Neural progenitor cell (in vitro differentiated cells): ENCODE data around the gene SLX9. TPM values are rescaled to one million over a fixed set of nuclear protein-coding genes. Genes with fewer than 3 reads are reported as not detected.
A peak's percentile ranks its signal among the peaks of the same experiment; 100 is the strongest.

ENCODE experiments used
- DNase-seq: peaks from one replicate; pipeline ENCODE4 v3.0.0-alpha.2; 2016; ENCODE audit warnings: low spot score
- H2AFZ ChIP-seq: fragments of 200-600 bp; sonication (generic); replicated peaks from 2 replicates; pipeline ENCODE4 v1.6.1; 2016; ENCODE audit warnings: antibody characterized with exemption
- H3F3A ChIP-seq: fragments of 200-600 bp; sonication (generic); 2 replicates; pipeline ENCODE4 v1.6.1; 2016; ENCODE audit warnings: antibody characterized with exemption, low read depth
- H3K27ac ChIP-seq: fragments of 200-600 bp; sonication (generic); 2 replicates; pipeline ENCODE4 v1.5.1; 2016; ENCODE audit warnings: mild to moderate bottlenecking
- H3K27me3 ChIP-seq: fragments of 200-600 bp; sonication (generic); 2 replicates; pipeline ENCODE4 v1.6.1; 2016; ENCODE audit warnings: mild to moderate bottlenecking, moderate library complexity
- H3K36me3 ChIP-seq: fragments of 200-600 bp; sonication (generic); 2 replicates; pipeline ENCODE4 v1.5.1; 2016
- H3K4me1 ChIP-seq: fragments of 200-600 bp; sonication (generic); 2 replicates; pipeline ENCODE4 v1.6.1; 2016; ENCODE audit warnings: mixed run types
- H3K4me2 ChIP-seq: fragments of 200-600 bp; sonication (generic); 2 replicates; pipeline ENCODE4 v1.6.1; 2016
- H3K4me3 ChIP-seq: fragments of 200-600 bp; sonication (generic); 2 replicates; pipeline ENCODE4 v1.5.1; 2016
- H3K79me2 ChIP-seq: fragments of 200-600 bp; sonication (generic); 2 replicates; pipeline ENCODE4 v1.6.1; 2016; ENCODE audit warnings: low read depth
- H3K9ac ChIP-seq: fragments of 200-600 bp; sonication (generic); 2 replicates; pipeline ENCODE4 v1.6.1; 2016
- H3K9me3 ChIP-seq: fragments of 200-600 bp; sonication (generic); 2 replicates; pipeline ENCODE4 v1.5.1; 2016; ENCODE audit warnings: low read depth
- H4K20me1 ChIP-seq: fragments of 200-600 bp; sonication (generic); 2 replicates; pipeline ENCODE4 v1.6.1; 2016; ENCODE audit warnings: low read depth
- H3K27ac Mint-ChIP-seq: 3 replicates; pipeline ENCODE4 v1.8.0; 2021; ENCODE audit warnings: mixed read lengths
- H3K27me3 Mint-ChIP-seq: 2 replicates; pipeline ENCODE4 v1.8.0; 2022; ENCODE audit warnings: low read depth, mild to moderate bottlenecking, inconsistent platforms, moderate library complexity, mixed read lengths; ENCODE audit not compliant: insufficient read depth
- H3K36me3 Mint-ChIP-seq: 3 replicates; pipeline ENCODE4 v1.8.0; 2021; ENCODE audit warnings: mixed read lengths
- H3K4me1 Mint-ChIP-seq: 3 replicates; pipeline ENCODE4 v1.8.0; 2021; ENCODE audit warnings: mixed read lengths
- H3K4me3 Mint-ChIP-seq: 3 replicates; pipeline ENCODE4 v1.8.0; 2021; ENCODE audit warnings: mild to moderate bottlenecking, moderate library complexity, mixed read lengths
- H3K9me3 Mint-ChIP-seq: 3 replicates; pipeline ENCODE4 v1.8.0; 2020; ENCODE audit warnings: mixed read lengths
- CTCF ChIP-seq: fragments of 200-600 bp; sonication (generic); IDR thresholded peaks from 2 replicates; pipeline ENCODE4 v1.5.1; 2017; ENCODE audit warnings: antibody characterized with exemption, mild to moderate bottlenecking
- EZH2 ChIP-seq: fragments of 200-600 bp; sonication (generic); IDR thresholded peaks from 2 replicates; pipeline ENCODE4 v1.6.1; 2017; ENCODE audit warnings: antibody characterized with exemption, mild to moderate bottlenecking, moderate library complexity
- EZH2phosphoT487 ChIP-seq: fragments of 200-600 bp; sonication (generic); IDR thresholded peaks from 2 replicates; pipeline ENCODE4 v1.6.1; 2017; ENCODE audit warnings: antibody characterized with exemption
- total RNA-seq: library from RNA; depleted of rRNA; stranded (reverse); fragments of >200 nt; gene quantifications from 2 replicates; pipeline ENCODE4 v1.2.3, GENCODE V29; 2015; ENCODE audit warnings: low replicate concordance

The SLX9 gene
- total RNA-seq, 1 donor from 2014 or later: 4.7 TPM

DNA sequence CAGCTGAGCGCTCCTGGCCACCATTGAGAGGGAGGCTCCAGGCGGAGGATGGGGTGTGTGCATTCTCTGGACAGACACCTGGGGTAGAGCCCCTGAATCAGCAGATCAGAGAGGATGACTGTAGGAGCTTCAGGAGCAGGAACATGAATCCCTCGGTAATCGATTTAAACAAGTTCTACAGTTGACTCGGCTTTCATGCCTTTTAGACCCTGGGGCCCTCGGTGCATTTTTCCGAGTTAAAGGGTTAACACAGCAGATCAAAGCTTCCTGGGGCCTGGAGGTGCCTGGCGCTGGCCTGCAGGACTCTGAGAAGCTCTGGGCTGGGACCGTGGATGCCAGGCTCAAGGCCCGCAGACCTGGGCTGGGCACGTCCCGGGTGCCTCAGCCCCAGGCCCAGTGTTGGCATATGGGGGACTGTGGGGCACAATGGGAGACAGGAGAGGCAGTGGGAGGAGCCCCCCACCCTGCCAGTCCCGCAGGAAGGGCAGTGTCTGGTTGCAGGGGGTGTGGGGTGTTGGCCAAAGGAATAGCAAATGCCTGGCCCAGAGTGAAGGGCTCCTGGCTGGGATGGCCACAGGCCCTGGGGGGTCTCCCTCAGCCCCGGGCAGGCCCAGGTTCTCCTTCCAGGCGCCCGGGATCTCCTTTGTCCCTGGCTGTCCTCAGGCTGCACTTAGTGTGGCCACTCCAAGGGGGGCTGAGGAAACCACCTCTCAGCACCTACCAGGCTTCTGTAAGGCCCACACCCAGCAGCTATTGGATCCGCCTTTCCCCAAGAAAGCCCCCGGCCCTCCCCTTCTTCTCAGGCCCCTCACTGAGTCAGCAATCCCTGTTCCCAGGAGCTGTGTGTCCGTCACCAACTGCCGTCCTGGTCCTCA, 40.1 kb downstream of the SLX9 start:
- H3K4me3 Mint-ChIP-seq: no peak overlapping the region
- peaks cover 9% of the 10 kb centered on the region for H4K20me1 ChIP-seq
- H3K4me1 Mint-ChIP-seq: peaks cover 15% of the 10 kb centered on the region
- no peak for TF ChIP-seq CTCF
- TF ChIP-seq EZH2: no peak
- TF ChIP-seq EZH2phosphoT487: no peak
- H3K27ac Mint-ChIP-seq: peak overlapping the region; percentile 63
- no peak for DNase-seq
- H3K36me3 ChIP-seq: no peaks in the 10 kb centered on the region
- peaks cover 2% of the 10 kb centered on the region for H3K27me3 Mint-ChIP-seq
- H3F3A ChIP-seq: no peaks in the 10 kb centered on the region
- no peaks in the 10 kb centered on the region for H3K79me2 ChIP-seq
- no peaks in the 10 kb centered on the region for H3K9me3 ChIP-seq
- no peaks in the 10 kb centered on the region for H3K36me3 Mint-ChIP-seq
- peak overlapping the region; percentile 46 for H3K27ac ChIP-seq
- H3K27me3 ChIP-seq: no peaks in the 10 kb centered on the region
- H3K4me3 ChIP-seq: no peak overlapping the region
- H2AFZ ChIP-seq: no peak overlapping the region
- H3K4me2 ChIP-seq: no peak overlapping the region
- H3K9ac ChIP-seq: no peak overlapping the region
- H3K9me3 Mint-ChIP-seq: no peaks in the 10 kb centered on the region
- H3K4me1 ChIP-seq: peaks cover 9% of the 10 kb centered on the region

DNA sequence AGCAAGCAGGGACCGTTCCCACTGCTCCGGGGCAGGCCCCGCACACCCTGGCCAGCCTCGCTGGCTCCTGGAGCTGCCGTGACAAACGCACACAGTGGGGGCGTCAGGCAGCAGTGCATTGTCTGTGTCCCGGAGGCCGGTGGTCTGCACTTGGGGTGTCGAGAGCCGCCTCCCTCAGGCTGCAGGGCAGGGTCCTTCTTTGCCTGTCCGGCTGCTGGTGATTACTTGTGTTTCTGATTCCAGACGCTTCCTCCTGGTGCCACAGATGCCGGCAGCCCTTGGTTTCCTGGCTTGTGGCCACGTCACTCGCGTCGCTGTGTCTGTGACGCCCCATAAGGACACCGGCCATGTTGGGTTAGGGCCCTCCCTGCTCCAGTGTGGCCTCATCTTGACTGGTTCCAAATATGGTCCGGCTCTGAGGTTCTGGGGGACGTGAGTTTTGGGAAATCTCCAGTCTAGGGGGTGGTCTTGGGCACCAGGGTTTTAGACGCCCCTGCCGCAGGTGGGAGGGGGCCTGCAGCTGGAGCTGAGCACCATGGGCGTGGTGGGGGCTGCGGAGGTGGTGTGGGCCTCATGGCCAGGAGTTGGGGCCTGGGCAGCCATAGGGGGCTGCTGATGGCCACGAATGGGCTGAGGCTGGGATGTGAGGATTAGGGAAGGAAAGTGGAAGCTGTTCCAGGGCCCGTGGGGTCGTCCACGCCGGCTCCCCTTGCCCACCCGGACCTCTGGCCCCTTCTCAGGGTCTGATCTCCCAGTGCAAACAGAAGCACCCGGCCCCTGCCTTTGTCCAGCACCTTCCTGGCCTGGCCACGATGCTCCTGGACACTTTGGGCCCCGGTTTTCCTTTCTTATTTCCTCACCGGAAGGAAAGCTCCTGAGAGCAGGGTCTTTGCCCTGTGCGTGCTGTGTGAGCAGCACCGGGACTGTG, 41.0 kb downstream of the SLX9 start:
- H3K4me2 ChIP-seq: no peak overlapping the region
- peak overlapping the region; percentile 29 for H3K27ac ChIP-seq
- H3K4me3 ChIP-seq: no peak overlapping the region
- Mint-ChIP-seq H3K27ac (peak overlapping the region; percentile 92), H3K4me1 (peaks cover 15% of the 10 kb centered on the region), H3K36me3 (no peaks in the 10 kb centered on the region), H3K27me3 (peaks cover 2% of the 10 kb centered on the region), H3K4me3 (no peak overlapping the region), H3K9me3 (no peaks in the 10 kb centered on the region)
- no peak overlapping the region for H3K9ac ChIP-seq
- no peak for DNase-seq
- no peaks in the 10 kb centered on the region for H3K36me3 ChIP-seq
- TF ChIP-seq EZH2: no peak
- TF ChIP-seq EZH2phosphoT487: no peak
- no peak for TF ChIP-seq CTCF
- H3K27me3 ChIP-seq: no peaks in the 10 kb centered on the region
- no peaks in the 10 kb centered on the region for H3K9me3 ChIP-seq
- H2AFZ ChIP-seq: no peak overlapping the region
- H3K79me2 ChIP-seq: no peaks in the 10 kb centered on the region
- H4K20me1 ChIP-seq: peaks cover under 1% of the 10 kb centered on the region
- no peaks in the 10 kb centered on the region for H3F3A ChIP-seq
- peaks cover 10% of the 10 kb centered on the region for H3K4me1 ChIP-seq

GRCh38 chr21:44982558-44983250, 42.9 kb downstream of the SLX9 start:
- no peaks in the 10 kb centered on the region for H3K9me3 ChIP-seq
- Mint-ChIP-seq H3K27ac (no peak overlapping the region), H3K36me3 (no peaks in the 10 kb centered on the region), H3K4me1 (peaks cover 15% of the 10 kb centered on the region), H3K4me3 (no peak overlapping the region), H3K27me3 (peaks cover 2% of the 10 kb centered on the region), H3K9me3 (no peaks in the 10 kb centered on the region)
- no peak for DNase-seq
- no peaks in the 10 kb centered on the region for H3F3A ChIP-seq
- H3K79me2 ChIP-seq: no peaks in the 10 kb centered on the region
- no peaks in the 10 kb centered on the region for H3K36me3 ChIP-seq
- no peak overlapping the region for H2AFZ ChIP-seq
- TF ChIP-seq EZH2 (no peak), CTCF (no peak), EZH2phosphoT487 (no peak)
- no peak overlapping the region for H3K4me3 ChIP-seq
- no peaks in the 10 kb centered on the region for H3K27me3 ChIP-seq
- H3K9ac ChIP-seq: no peak overlapping the region
- no peaks in the 10 kb centered on the region for H4K20me1 ChIP-seq
- no peak overlapping the region for H3K27ac ChIP-seq
- H3K4me2 ChIP-seq: no peak overlapping the region
- peaks cover 10% of the 10 kb centered on the region for H3K4me1 ChIP-seq
